ENCODE results near the gene PAN3.
"Not testable (repeated sequence)": the region's sequence is repeated elsewhere in the genome, so short reads cannot be mapped to it uniquely, and the experiment has no call there.

Gene PAN3, protein sequence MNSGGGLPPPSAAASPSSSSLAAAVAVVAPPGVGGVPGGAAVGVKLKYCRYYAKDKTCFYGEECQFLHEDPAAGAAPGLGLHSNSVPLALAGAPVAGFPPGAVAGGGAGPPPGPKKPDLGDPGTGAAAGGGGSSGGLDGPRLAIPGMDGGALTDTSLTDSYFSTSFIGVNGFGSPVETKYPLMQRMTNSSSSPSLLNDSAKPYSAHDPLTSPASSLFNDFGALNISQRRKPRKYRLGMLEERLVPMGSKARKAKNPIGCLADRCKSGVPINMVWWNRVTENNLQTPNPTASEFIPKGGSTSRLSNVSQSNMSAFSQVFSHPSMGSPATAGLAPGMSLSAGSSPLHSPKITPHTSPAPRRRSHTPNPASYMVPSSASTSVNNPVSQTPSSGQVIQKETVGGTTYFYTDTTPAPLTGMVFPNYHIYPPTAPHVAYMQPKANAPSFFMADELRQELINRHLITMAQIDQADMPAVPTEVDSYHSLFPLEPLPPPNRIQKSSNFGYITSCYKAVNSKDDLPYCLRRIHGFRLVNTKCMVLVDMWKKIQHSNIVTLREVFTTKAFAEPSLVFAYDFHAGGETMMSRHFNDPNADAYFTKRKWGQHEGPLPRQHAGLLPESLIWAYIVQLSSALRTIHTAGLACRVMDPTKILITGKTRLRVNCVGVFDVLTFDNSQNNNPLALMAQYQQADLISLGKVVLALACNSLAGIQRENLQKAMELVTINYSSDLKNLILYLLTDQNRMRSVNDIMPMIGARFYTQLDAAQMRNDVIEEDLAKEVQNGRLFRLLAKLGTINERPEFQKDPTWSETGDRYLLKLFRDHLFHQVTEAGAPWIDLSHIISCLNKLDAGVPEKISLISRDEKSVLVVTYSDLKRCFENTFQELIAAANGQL

DNA sequence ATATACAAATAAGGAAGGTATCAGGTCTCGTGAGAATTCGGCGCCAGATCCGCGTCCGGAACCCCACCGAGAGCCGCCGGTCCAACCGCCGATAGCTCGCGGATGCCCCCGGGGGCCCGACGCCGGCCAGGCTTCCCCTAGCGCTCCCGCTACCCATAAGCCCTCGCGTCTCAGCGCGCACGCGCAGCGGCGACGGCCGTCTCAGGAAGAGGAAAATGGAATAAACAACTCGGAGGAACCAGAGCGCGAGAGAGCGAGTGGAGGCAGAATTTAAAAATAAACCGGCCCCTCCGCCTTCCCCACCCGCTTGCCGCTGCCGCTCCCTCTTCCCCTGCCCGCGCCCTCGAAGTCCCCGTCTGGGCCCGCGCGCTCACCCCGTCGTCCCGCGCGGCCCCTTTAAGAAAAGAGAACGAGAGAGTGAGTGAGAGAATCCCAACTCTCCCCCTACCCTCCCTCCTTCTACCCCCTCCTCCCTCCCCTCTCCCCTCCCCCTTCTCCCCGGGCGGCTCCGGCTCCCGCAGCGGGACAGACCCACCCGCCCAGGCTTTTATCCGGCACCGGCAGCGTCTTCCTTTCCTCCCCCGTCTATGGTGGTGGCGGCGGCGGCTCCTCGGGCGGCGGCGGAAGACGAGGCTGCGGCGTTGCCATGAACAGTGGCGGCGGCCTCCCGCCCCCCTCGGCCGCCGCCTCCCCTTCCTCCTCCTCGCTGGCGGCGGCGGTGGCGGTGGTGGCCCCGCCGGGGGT lies at the start of gene PAN3:
Gene PAN3 (plus strand): TSS at position 534 of the 744 bp plus-strand sequence. CDS start 113 bp downstream, at position 647.
- peak; percentile 84 for DNase-seq (ENCODE audit: low read depth)

DNA sequence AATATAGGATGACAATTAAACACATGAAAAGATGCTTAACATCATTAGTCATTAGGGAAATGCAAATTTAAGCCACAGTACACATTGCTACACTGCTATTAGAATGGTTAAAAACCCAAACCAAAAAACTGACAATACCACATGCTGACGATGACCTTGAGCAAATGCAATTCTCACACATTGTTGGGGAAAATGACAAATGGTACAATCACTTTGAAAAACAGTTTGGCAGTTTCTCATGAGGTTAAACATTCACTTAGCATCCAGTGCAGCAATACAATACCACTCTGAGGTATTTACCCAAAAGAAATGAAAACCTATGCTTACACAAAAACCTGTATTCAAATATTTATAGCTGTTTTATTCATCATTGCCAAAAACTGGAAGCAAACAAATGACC lies 49.3 kb upstream of the PAN3 start:
- DNase-seq (ENCODE audit: low read depth) = no peak

DNA sequence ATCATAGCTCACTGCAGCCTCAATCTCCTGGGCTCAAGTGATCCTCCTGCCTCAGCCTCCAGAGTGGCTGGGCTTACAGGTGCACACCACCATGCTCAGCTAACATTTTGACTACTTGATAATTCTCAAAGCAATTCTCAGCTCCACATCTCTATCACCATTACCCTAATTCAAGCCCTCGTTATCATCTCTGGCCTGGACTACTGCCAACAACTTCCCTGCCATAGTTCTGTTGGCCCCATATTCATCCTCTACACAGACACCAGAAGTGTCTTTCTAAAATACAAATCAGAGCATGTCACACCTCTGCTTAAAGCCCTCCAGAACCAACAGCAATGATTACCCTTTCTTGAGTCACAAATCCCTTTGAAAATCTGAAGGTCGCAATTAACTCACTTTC lies 45.9 kb upstream of the PAN3 start:
- DNase-seq (ENCODE audit: low read depth) = no peak

DNA sequence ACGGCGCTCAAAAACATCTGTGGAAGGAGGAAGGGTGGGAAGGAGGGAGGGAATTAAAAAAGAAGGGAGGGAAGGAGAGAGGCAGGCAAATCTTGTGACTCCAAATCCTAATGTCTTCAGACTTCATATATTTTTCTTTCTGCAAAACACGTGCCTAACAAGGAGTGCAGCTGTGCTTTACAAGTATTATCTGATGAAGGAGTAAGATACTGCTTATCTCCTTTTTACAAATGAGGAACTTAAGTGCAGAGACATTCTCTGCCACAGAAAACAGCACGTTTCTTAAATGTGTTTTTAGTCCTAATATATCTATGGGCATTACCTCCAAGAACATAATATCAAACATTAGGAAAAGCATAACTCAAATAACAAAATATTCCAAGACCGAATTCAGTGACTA lies 44.5 kb upstream of the PAN3 start:
- no peak for DNase-seq (ENCODE audit: low read depth)

DNA sequence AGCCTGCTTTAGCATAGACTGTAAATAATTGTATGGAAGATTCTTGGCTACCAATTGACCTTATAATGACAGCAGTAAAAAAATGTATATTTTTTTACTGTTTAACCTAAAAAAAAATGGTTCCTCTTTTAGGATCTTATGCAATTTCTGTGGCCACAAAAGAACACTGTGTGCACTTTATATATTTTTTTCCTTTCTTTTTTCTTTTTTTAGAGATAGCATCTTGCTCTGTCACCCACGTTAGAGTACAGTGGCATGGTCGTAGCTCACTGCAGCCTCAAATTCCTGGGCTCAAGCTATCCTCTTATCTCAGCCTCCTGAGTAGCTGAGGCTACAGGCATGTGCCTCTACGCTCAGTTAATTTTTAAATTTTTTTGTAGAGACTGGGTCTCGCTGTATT lies 44.0 kb upstream of the PAN3 start:
- no peak for DNase-seq (ENCODE audit: low read depth)

DNA sequence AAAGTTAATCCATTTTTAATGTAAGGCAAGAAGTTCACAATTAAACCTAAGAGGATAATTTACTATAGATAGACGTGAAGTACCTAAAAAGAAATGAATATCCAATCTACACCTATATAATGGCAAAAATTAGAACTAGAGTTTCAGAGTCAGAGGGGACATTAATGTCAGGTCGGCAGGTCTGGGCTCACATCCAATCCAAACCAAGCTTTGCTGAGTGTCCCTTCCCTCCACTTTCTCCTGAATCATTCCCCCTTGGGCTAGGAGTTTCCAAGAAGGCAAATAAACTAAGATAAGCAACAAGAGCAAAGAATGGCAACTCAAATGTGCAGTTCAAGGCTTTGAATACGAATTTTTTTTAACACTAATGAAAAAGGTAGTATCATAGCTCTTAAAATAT lies 40.8 kb upstream of the PAN3 start:
- DNase-seq (ENCODE audit: low read depth) = no peak

DNA sequence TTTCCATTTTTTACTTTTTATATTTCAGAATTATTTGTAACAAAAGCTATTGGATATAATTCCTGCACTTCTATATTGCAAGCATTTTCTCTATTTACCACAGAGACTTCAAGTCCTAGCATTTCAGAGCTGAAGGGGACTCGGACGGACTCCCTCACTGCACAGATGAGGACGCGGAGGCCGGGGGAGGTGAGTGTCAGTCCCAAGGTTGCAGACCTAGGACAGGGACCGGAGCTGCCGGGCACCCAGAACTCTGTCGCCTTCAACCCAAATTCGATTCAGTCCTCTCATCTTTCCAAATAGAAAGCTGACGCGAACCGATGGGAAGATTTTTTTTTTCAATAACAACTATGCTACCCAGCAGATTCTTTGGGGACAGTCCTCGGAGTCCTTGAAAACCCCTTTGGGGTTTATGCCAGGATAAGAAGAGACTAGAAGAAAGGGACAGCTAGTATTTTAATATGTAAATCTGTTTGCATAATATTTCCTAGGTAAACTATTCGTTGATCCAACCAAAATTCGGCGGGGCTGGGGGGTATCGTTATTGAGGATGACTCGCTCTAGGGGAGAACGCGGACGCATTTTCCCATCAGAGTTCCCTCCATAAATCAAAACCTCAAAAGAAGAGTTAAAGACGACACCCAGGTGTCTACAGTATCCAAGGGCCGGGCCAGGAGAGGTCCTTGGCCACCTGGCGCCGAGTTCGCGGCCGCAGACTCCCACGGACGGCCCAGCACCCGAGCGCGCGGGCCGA lies 38.8 kb upstream of the PAN3 start:
- no peak for DNase-seq (ENCODE audit: low read depth)

DNA sequence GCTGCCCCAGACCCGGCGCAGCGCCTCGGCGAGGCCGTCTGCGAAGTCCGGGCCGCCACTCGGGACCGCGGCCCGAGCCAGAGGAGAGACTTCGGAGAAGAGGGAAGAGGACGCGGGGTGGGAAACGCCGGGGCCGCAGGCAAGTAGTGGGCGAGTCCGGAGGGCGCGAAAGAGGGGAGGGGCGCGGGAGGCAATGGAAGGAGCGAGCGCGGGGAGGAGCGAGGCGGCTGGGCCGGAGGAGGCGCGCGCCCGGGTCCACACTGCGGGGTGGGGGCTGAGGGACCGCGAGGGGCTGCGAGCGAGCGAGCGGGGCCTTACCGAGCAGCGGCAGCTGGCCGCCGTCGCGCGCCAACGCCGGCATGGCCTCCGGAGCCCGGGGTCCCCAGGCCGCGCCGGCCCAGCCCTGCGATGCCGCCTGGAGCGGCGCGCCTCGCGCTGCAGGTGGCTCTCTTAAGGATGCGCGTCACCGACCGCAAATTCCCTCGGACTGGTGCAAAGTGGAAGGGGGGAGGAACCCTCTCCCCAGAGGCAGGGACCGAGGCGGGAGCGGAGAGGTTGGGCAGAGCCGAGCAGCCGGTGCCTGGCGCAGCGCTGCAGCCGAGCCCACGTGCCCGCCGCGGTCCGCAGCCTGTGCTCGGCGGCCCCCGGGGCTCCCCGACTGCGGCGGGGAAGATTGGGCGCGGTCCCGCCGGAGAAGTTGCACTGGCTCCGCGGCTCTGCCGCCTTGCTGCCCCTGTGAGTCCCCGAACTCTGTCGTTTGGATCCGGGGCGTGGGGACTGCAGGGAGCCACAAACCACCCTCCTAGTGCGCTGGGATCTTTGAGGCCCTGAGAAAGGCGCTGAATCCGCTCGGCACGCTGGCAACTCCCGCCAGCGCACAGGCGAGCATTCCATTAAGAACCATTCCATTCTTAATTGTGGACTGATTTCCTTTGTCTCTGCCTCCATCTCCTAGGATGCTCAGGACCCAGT lies 37.9 kb upstream of the PAN3 start, which contains the start of gene FLT3:
Gene FLT3 (minus strand): TSS at position 427 of the 972 bp plus-strand sequence. CDS start 66 bp downstream, at position 361.
- DNase-seq (ENCODE audit: low read depth) = no peak

DNA sequence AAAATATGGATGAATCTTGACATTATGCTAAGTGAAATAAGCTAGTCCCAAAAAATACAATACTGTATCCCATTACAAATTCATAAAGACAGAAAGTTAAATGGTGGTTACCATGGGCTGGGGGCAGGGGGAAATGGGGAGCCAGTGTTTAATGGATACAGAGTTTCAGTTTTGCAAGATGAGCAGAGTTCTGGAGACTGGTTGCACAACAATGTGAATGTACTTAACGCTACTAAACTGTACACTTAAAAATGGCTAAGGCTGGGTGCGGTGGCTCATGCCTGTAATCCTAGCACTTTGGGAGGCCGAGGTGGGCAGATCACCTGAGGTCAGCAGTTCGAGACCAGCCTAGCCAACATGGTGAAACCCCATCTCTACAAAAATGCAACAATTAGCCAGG lies 36.5 kb upstream of the PAN3 start:
- not testable (repeated sequence) for DNase-seq (ENCODE audit: low read depth)

DNA sequence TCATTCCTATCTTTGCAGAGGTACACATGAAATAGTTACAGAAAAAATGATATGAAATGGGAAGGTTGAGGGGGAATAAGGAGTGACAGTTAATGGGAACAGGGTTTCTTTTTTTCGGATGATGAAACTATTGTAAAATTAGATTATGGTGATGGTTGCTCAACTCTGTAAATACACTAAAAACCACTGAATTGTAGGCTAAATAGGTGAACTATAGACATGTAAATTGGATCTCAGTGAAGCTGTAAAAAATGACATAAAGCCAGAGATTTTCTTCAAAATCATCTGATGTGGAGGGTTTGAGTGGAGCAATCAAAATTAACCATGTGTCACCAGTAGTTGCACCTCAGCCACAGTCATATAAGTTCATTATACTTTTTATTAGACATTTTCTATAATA lies 31.4 kb upstream of the PAN3 start:
- DNase-seq (ENCODE audit: low read depth) = no peak

DNA sequence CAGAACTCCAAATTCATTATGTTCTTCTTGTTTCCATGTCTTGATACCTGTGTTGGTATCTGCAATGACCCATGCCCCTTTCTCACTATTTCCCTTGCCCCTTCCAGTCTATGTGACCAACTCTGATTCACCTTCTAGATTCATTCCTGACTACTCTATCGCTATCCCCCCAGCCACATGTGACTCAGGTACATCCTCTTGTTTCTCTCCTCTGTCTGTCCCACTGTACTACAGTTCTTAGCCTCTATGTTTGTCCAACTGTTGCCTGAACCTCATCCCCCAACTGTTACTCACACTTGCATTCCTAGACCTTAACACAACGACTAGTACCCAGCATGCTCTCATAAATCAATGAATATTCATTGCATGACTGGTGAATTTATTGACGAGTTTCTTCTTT lies 27.9 kb upstream of the PAN3 start:
- DNase-seq (ENCODE audit: low read depth) = no peak

DNA sequence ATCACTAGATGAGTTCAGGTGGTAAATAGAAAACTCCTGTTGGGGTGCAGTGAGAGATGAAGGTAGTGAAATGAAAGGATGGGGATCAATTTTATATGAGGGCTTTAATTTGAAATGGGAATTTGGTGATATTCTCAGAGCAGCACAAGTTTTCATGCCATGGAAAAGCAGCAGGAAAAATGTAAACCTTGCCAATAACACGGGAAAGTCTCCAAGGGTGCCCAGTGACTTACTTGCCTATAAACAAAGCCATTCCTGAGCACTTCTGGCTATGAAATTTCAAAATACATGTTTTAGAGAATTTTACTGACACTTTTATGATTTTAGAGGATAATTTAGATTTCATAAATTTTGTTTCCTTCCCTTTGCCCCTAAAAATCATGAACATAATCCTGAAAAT lies 21.6 kb upstream of the PAN3 start:
- DNase-seq (ENCODE audit: low read depth) = no peak

DNA sequence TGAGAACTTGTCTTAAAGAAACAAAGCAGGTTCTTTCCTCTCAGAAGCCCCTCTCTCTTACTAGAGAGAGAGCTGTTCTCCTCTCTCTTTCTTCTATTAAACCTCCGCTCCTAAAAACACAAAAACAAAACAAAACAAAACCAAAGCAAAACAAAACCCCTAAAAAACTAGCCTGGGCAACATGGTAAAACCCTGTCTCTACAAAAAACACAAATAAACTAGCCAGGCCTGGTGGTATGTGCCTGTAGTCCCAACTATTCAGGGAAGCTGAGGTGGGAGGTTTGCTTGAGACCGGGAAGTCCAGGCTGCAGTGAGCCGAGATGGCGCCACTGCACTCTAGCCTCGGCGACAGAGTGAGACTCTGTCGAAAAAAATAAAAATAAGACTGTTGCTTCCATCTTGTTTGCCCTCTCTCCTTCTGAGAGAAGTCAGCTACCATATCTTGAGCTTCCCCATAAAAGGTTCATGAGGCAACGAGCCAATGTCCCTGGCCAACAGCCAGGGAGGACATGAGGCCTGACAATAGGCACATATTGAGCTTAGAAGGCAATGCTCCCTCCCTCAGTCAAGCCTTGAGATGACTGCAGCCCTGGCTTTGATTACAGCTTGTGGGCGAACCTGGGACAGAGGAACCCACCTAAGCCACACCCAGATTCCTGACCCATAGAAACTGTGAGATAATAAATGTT lies 20.5 kb upstream of the PAN3 start:
- DNase-seq (ENCODE audit: low read depth) = no peak

DNA sequence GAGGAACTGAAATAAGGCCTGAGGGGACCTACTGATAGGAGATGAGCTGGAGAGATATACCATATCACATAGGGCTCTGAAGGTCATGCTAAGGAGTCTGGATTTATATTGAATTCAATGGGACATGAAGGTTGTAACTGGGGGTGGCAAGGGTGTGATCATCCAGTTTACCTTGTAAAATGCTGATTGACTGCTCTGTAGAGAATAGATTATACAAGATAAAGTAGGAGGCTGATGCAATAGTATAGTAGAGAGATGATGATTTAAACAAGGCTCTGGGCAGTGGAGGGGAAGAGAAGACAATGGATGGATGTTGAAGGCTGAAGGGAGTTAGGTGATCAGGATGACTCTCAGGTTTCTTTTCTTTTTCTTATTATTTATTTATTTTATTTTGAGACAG lies 18.0 kb upstream of the PAN3 start:
- no peak for DNase-seq (ENCODE audit: low read depth)

DNA sequence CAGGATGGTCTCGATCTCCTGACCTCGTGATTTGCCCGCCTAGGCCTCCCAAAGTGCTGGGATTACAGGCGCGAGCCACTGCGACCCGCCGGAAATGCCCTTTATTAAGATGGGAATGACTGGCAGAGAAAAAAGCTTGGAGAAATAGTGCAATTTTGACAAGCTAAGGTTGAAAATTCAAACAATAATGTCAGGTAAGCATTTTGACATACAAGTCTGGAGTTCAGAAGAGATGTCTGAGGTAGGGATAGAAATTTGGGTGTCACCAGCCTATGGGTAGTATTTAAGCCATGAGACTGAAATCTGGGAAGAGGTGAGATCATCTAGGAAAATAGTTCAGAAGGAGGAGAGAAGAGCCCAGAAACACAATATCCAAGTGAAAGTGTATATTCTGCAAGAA lies 17.1 kb upstream of the PAN3 start:
- DNase-seq (ENCODE audit: low read depth) = no peak

DNA sequence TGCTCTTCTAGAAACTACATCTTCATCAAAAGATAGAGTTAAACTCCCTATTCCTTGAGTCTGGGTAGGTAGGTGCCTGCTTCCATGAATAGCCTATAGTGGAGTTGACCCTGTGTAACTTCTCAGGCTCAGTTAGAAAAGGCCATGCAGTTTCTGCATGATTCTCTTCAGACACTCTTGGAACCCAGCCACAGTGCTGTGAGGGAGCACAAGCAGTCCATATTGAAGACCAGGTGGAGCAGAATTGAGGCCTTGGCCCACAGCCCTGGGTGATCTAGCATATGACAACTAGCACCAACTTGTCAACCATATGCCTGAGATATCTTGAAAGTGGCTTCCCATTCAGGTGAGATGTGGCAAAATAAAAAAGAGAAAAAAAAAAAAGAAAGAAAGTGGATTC lies 10.3 kb upstream of the PAN3 start:
- no peak for DNase-seq (ENCODE audit: low read depth)

DNA sequence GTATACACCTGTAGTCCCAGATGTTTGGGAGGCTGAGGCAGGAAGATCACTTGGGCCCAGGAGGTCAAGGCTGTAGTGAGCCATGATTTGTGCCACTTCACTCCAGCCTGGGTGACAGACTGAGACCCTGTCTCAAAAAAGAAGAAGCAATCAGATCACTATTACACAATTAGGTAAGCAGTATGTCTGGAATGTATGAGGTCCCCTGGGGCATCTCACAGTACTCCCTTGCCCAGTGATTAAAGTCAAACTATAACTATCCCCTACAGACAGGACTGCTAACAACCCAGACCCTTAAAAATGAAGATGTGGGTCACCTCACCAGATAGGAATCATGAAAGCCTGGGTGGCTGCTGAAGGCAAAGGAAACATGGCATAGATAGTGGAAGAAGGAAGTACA lies 9.4 kb upstream of the PAN3 start:
- no peak for DNase-seq (ENCODE audit: low read depth)

DNA sequence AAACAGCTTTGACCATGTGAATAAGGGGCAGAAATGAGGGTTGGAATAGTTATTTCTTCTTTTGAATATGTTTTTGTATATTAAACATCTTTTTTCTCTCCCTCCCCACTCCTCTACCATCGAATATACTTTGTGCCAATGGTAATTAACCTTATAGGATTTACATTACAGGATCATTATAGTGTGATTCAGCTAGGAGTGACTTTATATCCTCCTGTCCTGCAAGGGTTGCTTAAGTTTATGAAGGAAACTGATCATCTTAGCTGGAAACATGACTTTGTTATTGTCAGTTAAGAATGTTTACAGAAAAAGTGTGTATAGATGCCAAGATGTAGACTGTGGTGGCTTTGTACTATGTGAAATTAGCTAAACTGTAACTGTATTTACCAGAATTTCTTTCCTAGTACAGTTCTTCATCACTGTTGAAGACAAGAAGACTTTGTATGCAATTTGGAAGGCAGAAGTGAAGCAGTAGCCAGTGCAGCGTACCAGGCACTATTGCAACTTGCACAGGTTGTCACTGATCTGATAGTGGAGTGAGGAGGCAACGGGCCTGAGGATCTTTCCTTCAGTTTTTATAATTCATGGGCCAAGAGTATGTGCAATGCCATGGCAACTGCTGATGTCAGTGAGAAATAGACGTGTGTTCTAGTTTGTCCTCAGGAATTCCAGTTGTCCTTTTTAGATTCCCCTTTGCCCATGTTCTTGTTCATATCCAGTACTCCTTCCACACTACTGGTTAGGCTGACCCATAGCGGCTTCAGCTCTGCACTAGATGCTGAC lies 8.2 kb upstream of the PAN3 start:
- no peak for DNase-seq (ENCODE audit: low read depth)

DNA sequence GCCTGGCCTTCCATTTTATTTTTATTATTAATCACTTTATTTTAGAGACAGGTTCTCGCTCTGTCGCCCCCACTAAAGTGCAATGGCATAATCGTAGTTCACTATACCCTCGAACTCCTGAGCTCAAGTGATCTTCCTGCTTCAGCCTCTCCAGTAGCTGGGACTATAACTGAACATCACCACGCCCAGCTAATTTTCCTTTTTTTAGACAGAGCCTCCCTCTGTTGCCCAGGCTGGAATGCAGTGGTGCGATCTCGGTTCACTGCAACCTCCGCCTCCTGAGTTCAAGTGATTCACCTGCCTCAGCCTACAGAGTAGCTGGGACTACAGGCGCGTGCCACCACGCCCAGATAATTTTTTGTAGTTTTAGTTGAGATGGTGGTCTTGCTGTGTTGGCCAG lies 6.7 kb upstream of the PAN3 start:
- DNase-seq (ENCODE audit: low read depth) = no peak

Measured in stimulated activated CD8-positive, alpha-beta memory T cell treated with anti-CD3 and anti-CD28 coated beads, Interleukin-15, amount 100 ng/mL, for 24 hours (primary cell).